Measurements from ENCODE around the gene ART5.
"Not testable (repeated sequence)": the region's sequence is repeated elsewhere in the genome, so short reads cannot be mapped to it uniquely, and the experiment has no call there.

Gene ART5

DNA sequence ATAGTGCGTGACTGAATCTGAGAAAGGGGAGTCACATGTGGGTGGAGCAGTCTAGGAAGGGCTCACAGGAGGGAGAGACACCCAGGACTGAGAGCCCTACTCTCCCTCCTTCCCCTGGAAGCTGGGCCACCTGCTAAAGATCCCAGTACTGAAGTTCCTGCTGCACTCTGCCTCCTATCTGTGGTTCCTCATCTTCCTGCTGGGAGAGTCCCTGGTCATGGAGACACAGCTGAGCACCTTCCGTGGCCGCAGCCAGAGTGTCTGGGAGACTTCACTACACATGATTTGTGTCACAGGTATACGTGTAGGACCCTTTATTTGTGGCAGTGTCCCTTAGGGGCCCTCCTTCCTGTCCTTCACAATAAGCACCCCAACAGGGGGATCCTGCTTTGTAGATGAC is 19.3 kb downstream of the ART5 start:
- DNase-seq (ENCODE audit: low read depth in 1 of 2, low spot score in 1 of 2), result no peak

DNA sequence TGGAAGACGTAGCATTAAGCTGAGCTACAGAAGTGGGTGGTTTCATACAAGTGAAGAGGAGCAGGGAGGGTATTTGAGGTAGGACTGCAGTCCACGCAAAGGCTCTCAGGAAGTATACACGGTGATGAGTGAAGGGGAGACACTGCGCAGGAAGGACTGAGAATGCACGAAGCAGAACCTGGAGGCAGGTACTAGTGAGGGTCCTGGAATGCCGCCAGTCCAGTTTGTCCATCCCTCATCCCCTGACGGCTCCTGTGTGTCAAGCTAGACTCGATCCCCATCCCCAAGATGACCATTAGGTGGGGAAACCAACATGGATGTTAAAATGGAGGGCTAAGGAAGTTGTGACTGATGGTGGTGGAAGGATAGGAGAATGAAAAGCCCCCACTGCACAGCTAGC is 23.8 kb downstream of the ART5 start:
- no peak for DNase-seq (ENCODE audit: low read depth in 1 of 2, low spot score in 1 of 2)

DNA sequence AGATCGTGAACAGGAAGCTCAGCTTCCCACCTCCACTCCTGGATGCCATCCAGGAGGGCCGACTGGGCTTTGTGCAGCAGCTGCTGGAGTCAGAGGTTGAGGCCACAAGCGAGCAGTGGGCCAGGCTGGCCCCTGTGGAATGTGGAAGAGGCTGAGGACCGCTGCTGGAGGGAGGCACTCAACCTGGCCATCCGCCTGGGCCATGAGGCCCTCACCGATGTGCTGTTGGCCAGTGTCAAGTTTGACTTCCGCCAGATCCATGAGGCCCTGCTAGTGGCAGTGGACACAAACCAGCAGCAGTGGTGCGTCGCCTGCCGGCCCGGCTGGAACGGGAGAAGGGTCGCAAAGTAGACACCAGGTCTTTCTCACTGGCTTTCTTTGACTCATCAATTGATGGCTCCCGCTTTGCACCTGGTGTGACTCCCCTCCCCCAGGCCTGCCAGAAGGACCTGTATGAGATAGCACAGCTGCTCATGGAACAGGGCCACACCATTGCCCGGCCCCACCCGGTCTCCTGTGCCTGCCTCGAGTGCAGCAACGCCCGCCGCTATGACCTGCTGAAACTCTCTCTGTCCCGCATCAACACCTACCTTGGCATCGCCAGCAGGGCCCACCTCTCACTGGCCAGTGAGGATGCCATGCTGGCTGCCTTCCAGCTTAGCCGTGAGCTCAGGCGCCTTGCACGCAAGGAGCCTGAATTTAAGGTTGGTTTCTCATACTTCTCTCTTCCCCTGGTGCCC is 24.9 kb downstream of the ART5 start:
- DNase-seq (ENCODE audit: low read depth in 1 of 2, low spot score in 1 of 2), result no peak

DNA sequence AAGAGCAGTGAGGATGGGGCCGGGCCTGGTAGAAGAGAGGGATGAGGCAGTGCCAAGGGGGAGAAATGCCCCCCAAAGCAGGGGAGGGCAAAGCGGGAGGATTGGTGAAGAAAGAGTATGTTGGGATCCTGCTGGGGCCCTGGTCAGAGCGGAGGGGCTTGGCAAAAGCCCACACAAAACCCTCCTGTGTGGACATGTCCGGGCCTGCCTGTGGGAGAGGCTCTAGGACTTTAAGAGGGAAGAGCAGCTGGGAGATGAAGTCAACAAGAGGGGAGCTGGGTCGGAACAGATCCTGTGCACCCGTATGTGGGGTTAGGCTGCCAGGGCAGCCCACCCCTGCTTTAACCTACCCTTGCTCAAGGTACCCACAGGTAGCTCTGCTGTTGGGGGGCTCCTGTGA is 25.8 kb downstream of the ART5 start:
- DNase-seq (ENCODE audit: low read depth in 1 of 2, low spot score in 1 of 2), result no peak

DNA sequence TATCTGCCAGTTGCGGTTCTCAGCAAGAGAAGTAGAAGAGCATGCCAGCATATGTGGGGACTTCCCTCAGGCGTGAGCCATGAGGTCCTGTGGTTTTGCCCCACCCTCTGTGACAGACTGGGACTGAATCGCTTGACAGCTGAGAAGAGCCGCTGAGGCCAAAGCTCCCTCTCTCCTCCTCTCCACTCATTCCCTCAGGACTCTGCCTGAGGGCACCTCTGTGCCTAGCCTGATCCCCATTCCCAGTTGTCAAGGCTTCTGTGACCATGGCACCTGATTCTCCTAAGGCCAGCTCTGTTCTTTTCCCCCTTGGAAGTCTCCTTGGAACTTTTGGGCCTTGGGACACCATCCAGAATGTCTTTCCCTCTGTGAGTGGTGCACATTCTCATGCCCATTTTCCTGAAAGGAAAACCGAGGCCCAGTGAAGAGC is 27.0 kb downstream of the ART5 start:
- DNase-seq (ENCODE audit: low read depth in 1 of 2, low spot score in 1 of 2), result peak in 1 of 2 donors; percentile 44

DNA sequence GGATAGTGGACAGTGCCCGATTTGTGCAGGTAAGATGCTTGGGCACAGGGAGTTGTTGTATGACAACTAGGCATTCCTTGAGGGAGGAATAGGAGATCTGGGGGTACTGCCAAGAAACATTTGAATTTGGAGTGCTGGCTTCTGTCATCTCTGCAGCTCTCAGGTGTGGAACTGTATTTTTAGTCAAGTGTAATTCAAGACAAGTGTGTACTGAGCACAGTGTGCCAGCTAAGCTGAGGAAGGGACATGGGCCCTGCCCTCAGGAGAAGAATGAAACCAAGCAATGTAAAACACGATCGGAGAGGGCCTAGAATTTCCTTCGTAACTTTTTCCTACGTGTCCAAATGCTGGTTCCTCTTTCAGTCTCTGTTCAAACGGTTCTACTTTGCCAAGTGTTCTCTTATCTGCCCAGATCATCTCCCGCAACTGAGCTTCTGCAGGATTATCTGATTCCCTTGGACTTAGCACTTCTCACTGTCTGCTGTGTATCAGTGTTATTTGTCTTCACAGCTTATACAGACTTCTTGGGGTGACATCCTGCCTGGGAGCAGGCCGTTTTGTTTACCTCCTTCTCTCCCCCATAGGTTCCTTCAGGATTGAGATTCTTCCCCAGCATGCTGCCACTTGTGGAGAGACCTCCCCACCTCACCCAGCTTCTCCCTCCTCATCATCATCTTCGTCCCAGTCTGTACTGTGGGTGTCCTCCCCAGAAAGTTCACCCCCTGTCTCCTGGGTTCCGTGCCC is 27.6 kb downstream of the ART5 start:
- DNase-seq (ENCODE audit: low read depth in 1 of 2, low spot score in 1 of 2), result peak in 1 of 2 donors; percentile 10

DNA sequence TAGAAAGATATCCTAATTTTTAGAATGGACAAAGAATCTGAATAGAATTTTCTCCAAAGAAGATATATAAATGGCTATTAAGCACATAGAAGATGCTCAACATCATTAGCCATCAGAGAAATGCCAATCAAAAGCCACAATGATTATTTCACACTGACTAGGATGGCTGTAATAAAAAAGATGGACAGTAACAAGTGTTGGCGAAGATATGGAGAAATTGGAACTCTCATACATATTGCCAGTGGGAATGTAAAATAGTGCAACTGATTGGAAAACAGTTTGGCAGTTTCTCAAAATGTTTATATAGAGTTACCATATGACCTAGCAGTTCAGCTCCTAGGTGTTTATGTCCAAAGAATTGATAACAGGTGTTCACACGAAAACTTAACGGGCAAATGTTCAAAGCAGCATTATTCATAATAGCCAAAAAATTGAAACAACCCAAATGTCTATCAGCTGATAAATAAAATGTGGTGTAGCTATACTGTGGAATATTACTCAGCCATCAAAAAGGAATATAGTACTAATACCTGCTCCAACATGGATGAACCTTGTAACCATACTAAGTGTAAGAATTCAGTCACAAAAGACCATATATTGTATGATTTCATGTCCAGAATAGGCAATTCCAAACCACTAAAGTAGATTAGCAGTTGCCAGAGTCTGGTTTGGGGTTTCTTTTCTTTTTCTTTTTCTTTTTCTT is 29.7 kb downstream of the ART5 start:
- DNase-seq (ENCODE audit: low read depth in 1 of 2, low spot score in 1 of 2), result no peak

DNA sequence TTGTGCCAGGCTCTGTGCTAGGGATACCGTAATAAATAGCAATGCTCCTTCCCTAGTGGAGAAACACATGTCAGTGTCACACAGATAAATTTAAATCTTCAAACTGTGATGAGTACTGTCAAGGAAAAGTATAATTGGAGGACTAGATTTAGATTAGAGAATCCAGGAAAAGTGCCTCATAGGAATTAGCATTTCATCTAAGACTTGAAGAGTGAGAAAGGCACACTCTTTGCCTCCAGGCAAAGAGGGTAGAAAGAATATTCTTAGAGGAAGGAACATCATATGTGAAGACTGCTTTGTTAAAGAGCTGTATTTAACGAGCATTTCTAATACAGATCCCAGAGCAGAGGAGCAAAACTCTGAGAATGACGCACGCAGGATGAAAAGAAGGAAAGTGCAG is 30.9 kb downstream of the ART5 start:
- no peak for DNase-seq (ENCODE audit: low read depth in 1 of 2, low spot score in 1 of 2)

DNA sequence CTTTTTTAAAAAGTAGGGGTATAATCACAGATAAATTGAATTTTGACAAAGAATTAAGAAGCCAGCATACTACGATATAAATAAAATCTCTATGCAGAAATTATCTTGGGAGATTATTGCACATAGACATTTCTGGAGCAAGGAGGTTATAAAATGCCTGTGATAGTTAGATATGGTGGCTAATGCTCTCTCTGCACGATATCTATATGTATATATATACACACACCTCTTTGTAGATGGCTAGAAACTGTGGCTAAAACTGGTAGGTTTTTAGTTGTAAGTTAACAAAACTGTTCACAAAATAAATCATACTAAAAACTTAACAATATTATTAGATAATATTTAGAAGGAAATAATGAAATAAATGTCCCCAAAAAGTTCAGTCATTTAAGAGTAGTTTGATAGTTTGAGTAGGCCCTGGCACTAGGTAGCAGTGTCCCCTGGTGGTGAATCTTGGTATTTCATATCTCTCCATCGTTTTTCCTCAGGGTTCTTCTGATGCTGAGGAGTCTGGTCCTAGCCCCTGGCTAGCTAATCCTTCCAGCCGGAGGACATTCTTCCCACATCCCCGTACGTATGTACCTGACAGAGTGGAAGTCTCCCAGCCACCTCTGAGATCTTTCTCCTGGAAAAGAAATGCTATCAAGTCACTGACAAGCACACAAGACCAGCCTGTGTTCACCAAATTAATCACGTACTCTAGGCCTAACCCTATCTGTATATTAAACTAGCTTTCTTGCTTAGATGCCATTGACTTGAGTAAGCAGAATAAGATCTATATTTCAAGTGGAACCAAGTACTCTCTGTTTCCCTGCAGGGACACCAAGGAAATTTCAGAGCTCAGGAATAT is 32.2 kb downstream of the ART5 start:
- peak in 1 of 2 donors; percentile 17 for DNase-seq (ENCODE audit: low read depth in 1 of 2, low spot score in 1 of 2)

DNA sequence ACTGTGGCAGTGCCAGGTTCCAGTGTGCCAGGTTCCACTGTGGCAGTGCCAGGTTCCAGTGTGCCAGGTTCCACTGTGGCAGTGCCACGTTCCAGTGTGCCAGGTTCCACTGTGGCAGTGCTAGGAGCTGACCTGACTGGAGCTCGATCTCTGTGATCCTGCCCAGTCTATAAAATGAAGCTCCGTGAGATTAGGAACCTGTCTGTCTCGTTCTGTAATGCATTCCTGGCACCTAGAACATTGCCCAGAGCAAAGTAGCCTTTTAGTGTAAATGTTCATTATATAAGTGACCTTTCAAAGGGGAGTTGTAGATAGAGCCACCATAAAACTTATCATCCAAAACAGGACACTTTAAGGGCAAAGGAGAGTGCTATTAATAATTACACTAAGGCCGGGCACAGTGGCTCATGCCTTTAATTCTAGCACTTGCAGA is 36.0 kb downstream of the ART5 start:
- no peak for DNase-seq (ENCODE audit: low read depth in 1 of 2, low spot score in 1 of 2)

DNA sequence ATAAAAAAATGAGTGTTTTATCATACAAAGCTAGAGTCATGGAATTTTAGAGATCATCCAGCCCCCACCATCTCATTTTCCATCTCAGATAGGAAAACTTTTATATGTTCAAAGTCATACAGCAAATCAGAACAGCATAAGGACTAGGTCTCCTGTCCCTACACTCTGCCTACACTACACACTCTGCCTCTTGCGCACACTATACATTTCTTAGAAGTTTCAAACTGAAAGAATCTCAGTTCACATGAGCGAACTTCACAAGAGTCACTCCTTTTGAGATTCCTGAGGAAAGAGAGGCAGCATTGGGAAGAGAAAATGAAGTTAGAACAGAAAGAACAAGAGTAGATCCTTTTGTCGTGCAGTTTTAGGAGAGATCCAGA is 36.5 kb downstream of the ART5 start:
- DNase-seq (ENCODE audit: low read depth in 1 of 2, low spot score in 1 of 2), result no peak

DNA sequence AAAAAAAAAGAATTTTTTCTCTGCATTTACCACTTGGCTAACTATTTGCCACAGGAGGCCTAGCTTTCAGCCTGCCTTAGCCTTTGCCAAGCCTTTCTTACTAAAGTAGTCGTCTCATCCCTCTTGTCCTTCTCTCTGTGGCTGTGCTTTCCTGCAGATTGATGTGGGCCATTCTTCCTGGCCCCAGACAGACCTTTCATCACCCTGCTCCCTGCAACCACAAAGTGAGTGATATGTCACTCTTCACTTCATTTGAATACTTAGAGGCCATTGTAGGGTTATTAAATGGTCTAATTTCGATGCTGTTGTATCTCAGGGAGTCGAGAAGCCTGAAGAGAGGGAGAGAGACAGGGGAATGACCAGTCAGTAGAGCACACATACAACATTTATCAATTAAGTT is 37.6 kb downstream of the ART5 start:
- no peak for DNase-seq (ENCODE audit: low read depth in 1 of 2, low spot score in 1 of 2)

DNA sequence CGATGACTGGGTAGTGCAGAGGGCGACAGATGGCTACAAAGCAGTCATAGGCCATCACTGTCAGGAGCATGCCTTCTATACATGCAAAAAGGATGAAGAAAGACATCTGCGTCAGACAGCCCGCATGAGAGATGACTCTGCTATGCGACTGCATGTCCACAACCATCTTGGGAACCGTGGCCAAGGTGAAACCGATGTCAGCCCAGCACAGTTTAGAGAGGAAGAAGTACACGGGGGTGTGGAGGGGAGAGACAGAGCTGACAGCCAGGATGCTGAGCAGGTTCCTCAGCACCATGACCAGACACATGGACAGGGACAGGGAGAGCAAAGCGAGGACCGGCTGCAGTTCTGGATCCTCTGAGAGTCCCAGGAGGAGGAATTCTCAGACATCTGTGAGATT is 41.6 kb downstream of the ART5 start:
- DNase-seq (ENCODE audit: low read depth in 1 of 2, low spot score in 1 of 2), result not testable (repeated sequence)

DNA sequence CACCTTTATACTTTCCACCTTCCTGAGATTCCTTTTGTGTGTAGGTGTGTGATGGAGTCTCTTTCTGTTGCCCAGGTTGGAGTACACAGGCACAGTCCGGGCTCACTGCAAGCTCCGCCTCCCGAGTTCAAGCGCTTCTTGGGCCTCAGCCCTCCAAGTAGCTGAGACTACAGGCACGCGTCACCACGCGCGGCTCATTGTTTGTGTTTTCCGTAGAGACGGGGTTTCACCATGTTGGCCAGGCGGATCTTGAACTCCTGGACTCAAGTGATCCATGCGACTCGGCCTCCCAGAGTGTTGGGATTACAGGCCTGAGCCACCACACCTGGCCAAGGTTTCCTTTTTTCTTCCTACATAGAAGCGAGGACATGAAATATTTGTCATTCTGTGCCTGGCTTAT is 44.0 kb downstream of the ART5 start:
- not testable (repeated sequence) for DNase-seq (ENCODE audit: low read depth in 1 of 2, low spot score in 1 of 2)

DNA sequence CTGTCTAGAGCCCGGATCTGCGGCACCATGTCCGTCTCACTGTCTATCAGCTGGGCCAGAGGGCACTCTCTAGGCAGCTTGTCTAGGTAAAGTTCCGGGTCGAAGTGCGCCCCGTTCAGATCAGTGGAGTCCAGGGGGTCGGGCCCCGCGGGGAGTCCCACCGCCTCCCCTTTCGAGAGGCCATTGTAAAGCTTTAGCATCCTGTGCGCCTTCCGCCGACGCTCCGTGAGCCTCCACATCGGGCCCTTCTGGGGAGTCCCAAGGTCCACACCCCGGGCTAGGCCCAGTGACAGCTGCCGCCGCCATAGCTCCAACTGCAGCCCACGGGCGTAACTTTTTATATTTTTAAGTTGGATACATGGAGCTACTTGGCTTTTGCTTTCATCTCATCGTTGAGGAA is 50.5 kb downstream of the ART5 start:
- DNase-seq (ENCODE audit: low read depth in 1 of 2, low spot score in 1 of 2), result not testable (repeated sequence)

DNA sequence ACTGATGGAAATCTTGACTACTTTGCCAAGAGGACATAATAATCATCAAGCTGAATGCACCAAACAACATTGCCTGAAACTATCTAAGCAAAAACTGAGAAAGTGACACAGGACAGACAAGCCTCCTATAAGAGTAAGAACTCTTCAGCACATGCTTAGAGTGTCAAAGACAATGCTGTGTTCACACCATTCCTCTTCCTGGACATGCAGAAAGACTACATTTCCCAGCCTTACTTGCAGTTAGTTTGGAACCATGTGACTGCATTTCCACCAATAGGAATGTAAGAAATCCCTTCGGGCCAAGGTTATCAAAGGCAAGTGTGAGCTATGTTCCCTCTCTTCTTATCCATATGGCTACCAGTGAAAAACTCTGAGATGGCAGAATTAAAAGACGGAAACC is 51.6 kb downstream of the ART5 start:
- not testable (repeated sequence) for DNase-seq (ENCODE audit: low read depth in 1 of 2, low spot score in 1 of 2)

DNA sequence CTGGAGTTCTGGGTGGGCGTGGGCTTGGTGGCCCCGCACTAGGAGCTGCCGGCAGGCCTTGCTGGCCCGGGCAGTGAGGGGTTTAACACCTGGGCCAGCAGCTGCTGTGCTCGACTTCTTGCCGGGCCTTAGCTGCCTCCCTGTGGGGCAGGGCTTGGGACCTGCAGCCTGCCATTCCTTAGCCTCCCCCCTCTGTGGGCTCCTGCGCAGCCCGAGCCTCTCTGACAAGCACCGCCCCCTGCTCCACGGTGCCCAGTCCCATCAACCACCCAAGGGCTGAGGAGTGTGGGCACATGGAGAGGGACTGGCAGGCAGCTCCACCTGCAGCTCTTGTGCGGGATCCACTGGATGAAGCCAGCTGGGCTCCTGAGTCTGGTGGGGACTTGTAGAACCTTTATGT is 53.0 kb downstream of the ART5 start:
- not testable (repeated sequence) for DNase-seq (ENCODE audit: low read depth in 1 of 2, low spot score in 1 of 2)

Data from activated CD4-positive, alpha-beta T cell treated with anti-CD3 and anti-CD28 coated beads, Interleukin-2, amount 50 U/mL, for 24 hours (primary cell).